ENCODE results near the gene FUBP1. TPM values are rescaled to one million over a fixed set of nuclear protein-coding genes. Genes with fewer than 3 reads are reported as not detected.

FUBP1 gene
- total and polyA plus RNA-seq, 2 of the 13 experiments (the other 11 are each of a cell fraction or from before 2014, with no cell fraction given), result 98.1 to 166 TPM

- TF ChIP-seq MLXIP (CRISPR knock-in tag; IDR thresholded peaks at IDR 0.05; ENCODE audit: borderline replicate concordance) (0 out of 2 replicates have a peak, but pooled peaks have one; percentile 43), GMEB2 (CRISPR knock-in tag; IDR thresholded peaks at IDR 0.05; ENCODE audit: low read depth) (no peak), ZNF800 (CRISPR knock-in tag; IDR thresholded peaks at IDR 0.05) (peak; percentile 48; the same call in 1 of the 2 replicates), ZNF263 (CRISPR knock-in tag; IDR thresholded peaks at IDR 0.05) (0 out of 2 replicates have a peak, but pooled peaks have one; percentile 25), TRAFD1 (CRISPR knock-in tag; IDR thresholded peaks at IDR 0.05; ENCODE audit: borderline replicate concordance) (0 out of 2 replicates have a peak, but pooled peaks have one; percentile 47), NKX3-1 (CRISPR knock-in tag; IDR thresholded peaks at IDR 0.05) (peak; percentile 78), MED13 (CRISPR knock-in tag; IDR thresholded peaks at IDR 0.05) (0 out of 2 replicates have a peak, but pooled peaks have one; percentile 46), PHF21A (CRISPR knock-in tag; IDR thresholded peaks at IDR 0.05) (0 out of 2 replicates have a peak, but pooled peaks have one; percentile 2), ZNF260 (CRISPR knock-in tag; IDR thresholded peaks at IDR 0.05; ENCODE audit: borderline replicate concordance, low read depth) (no peak), ZNF781 (CRISPR knock-in tag; IDR thresholded peaks at IDR 0.05; ENCODE audit: borderline replicate concordance, not compliant biosample characterization) (no peak), SAP130 (CRISPR knock-in tag; IDR thresholded peaks at IDR 0.05; ENCODE audit: low read depth) (peak; percentile 59), ZNF232 (CRISPR knock-in tag; IDR thresholded peaks at IDR 0.05; ENCODE audit: borderline replicate concordance) (peak; percentile 49; the same call in 1 of the 2 replicates), POLR2AphosphoS5 (IDR thresholded peaks at IDR 0.05; ENCODE audit: low read depth, low read length) (peak; percentile 66), ZSCAN25 (CRISPR knock-in tag; IDR thresholded peaks at IDR 0.05) (no peak)
- TF ChIP-seq, protein P1, sequence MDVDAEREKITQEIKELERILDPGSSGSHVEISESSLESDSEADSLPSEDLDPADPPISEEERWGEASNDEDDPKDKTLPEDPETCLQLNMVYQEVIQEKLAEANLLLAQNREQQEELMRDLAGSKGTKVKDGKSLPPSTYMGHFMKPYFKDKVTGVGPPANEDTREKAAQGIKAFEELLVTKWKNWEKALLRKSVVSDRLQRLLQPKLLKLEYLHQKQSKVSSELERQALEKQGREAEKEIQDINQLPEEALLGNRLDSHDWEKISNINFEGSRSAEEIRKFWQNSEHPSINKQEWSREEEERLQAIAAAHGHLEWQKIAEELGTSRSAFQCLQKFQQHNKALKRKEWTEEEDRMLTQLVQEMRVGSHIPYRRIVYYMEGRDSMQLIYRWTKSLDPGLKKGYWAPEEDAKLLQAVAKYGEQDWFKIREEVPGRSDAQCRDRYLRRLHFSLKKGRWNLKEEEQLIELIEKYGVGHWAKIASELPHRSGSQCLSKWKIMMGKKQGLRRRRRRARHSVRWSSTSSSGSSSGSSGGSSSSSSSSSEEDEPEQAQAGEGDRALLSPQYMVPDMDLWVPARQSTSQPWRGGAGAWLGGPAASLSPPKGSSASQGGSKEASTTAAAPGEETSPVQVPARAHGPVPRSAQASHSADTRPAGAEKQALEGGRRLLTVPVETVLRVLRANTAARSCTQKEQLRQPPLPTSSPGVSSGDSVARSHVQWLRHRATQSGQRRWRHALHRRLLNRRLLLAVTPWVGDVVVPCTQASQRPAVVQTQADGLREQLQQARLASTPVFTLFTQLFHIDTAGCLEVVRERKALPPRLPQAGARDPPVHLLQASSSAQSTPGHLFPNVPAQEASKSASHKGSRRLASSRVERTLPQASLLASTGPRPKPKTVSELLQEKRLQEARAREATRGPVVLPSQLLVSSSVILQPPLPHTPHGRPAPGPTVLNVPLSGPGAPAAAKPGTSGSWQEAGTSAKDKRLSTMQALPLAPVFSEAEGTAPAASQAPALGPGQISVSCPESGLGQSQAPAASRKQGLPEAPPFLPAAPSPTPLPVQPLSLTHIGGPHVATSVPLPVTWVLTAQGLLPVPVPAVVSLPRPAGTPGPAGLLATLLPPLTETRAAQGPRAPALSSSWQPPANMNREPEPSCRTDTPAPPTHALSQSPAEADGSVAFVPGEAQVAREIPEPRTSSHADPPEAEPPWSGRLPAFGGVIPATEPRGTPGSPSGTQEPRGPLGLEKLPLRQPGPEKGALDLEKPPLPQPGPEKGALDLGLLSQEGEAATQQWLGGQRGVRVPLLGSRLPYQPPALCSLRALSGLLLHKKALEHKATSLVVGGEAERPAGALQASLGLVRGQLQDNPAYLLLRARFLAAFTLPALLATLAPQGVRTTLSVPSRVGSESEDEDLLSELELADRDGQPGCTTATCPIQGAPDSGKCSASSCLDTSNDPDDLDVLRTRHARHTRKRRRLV (CRISPR knock-in tag; IDR thresholded peaks at IDR 0.05), result peak; percentile 39; the same call in 1 of the 2 replicates
Observed at GRCh38 chr1:77978293-77978968, 441 bp downstream of the FUBP1 start (continued).
